Glomerular endothelial cell (primary cell): Measurements from ENCODE around the gene ST3GAL6. TPM values are rescaled to one million over a fixed set of nuclear protein-coding genes. Genes with fewer than 3 reads are reported as not detected.
A peak's percentile ranks its signal among the peaks of the same experiment; 100 is the strongest.
"Not testable (repeated sequence)": the region's sequence is repeated elsewhere in the genome, so short reads cannot be mapped to it uniquely, and the experiment has no call there.

Experiments used
- DNase-seq: peaks from one replicate; pipeline ENCODE4 v3.0.0-alpha.2; 2011; ENCODE audit warnings: low read depth, low spot score; ENCODE audit errors: extremely low read depth
- total RNA-seq: library from RNA; depleted of rRNA; stranded (reverse); fragments of >200 nt; gene quantifications from 2 replicates; pipeline ENCODE4 v1.2.3, GENCODE V29; 2015

ST3GAL6 gene
- total RNA-seq, 1 donor from 2014 or later: 13.2 TPM

- DNase-seq: no peak
Observed at GRCh38 chr3:98799479-98799878, 36.3 kb downstream of the ST3GAL6 start.

DNA sequence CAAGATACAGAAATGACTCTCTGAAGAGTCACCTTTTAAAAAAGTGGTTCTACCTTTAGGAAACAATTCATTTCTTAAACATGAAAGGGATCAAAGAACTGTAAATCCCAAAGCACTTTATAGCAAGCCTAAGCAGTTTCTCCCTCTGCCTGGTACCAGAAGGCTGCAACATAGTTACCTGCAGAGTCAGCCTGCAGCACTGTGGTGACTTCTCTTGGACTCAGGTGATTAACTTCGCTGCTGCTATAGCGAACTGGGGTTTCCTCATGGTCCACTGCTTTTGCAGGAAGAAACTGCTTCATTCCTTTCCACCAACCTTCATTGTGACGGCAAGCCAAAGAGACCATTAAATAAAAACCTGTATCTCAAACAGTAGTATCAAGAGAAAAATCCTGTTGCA lies 37.3 kb downstream of the ST3GAL6 start:
- DNase-seq: no peak

DNA sequence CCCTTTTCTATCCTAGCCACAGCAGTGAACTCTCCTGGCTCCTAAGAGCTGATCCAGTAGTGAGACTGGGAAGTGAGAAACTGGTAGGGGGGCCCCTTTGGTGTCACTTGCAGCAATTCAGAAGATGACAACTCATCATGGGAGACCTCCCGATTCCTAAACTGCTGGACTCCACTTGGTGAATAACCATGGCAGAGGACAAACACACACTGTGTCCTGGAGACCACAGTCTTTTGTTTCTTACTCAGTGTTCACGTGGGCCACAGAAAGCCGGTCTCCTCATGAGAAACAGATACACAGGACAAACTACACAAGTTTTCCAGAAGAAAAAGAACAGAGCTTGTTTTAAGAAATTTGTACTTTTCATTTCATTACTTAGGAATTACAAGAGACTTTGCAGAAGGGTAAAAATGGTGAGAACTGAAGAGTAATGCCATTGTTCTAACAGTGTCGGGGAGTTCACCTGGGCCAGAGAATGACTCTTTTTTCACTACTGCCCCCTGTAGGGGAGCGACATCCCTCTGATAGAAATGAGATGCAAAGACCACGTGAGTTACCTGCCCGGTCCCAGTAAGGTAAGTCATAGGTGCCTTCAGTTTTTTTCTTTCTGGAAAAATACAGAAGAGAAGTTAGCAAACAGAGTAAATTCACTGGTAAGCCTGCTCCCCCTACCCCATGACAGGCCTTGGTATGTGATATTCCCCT lies 38.1 kb downstream of the ST3GAL6 start:
- DNase-seq: no peak

GRCh38 chr3:98805571-98805970 lies 42.4 kb downstream of the ST3GAL6 start:
- DNase-seq: no peak

DNA sequence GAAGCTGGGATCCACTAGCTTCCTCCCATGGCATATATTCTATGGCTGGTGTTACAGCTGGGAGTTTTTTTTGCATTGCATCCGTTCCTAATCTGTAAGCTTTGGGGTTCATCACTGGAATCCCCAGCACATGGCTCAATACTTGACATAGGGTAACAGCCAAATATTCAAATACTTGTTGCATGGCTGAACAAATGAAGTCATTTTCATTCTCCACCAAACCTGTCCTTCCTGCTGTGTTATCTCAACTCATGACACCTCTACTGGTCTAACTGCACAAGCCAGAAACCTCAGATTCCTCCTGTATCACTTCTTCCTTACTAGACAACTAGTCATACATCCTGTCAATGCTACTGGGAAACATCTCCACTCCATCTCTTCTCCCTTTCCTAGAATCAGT lies 43.4 kb downstream of the ST3GAL6 start:
- no peak for DNase-seq

- no peak for DNase-seq
Observed at GRCh38 chr3:98807011-98807410, 43.9 kb downstream of the ST3GAL6 start.

- no peak for DNase-seq
Observed at GRCh38 chr3:98807561-98807960, 44.4 kb downstream of the ST3GAL6 start.

- DNase-seq: no peak
Observed at GRCh38 chr3:98808071-98808470, 44.9 kb downstream of the ST3GAL6 start.

- DNase-seq: no peak
Observed at GRCh38 chr3:98809557-98809956, 46.4 kb downstream of the ST3GAL6 start.

DNA sequence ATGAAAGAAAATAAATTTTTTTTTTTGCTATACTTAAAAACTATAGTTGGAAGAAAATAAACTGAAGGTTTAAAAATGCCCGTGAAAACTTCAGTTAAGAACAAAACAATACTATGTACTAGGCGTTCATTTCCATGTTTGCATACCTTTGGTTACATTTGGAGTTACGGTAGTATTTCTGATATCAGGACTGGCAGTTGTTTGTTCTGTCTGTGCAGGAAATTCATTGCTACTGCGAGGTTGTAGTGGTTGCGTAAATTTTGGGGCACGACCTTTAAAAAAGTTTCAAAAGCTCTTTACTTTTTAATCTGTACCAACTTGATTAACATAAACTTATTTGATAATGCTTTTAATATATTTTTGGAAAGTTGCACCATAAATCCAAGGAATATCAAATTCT lies 47.9 kb downstream of the ST3GAL6 start:
- no peak for DNase-seq

DNA sequence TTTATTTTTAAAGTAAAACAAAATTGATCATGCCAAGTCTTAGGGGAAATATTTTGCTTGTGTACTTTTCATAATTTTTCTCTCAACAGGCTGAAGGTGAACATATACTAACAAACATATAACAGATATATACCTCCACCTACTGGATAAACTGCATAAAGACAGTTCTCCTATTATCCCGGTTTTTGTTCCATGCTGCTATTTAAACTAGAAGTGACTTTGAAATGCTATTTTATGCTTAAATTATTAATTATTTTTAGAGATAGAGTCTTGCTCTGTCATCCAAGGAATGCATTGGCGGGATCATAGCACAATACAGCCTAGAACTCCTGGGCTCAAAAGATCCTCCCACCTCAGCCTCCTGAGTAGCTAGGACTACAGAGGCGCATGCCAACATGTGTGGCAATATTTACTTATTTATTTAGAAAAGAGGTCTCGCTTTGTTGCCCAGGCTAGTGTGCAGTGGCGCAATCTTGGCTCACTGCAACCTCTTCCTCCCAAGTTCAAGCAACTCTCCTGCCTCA lies 49.8 kb downstream of the ST3GAL6 start:
- no peak for DNase-seq

- no peak for DNase-seq
Observed at GRCh38 chr3:98814817-98815420, 51.8 kb downstream of the ST3GAL6 start.

DNA sequence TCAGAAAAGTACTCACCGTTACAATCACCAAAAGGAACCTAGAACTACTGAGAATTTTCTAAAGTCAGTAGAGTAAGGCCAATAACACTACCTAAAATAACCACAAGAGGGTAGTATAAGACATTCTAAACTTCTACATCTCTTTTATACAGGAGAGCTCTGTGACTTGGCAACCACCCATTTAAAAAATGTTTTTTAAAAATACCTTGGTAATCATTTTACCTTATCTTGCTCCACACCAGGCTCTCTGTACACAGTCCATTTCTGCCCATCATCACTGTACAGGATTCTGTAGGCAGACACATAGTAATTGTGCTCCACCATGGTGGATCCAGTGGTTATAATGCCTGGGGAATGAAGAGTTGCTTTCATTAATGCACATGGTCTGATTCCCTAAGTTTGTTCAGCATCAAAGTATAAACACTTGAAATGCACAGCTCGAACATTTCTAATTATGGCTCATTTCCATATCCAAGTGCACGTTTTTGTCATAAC lies 54.5 kb downstream of the ST3GAL6 start:
- DNase-seq: peak; percentile 36

GRCh38 chr3:98821063-98821462 lies 57.9 kb downstream of the ST3GAL6 start:
- no peak for DNase-seq

DNA sequence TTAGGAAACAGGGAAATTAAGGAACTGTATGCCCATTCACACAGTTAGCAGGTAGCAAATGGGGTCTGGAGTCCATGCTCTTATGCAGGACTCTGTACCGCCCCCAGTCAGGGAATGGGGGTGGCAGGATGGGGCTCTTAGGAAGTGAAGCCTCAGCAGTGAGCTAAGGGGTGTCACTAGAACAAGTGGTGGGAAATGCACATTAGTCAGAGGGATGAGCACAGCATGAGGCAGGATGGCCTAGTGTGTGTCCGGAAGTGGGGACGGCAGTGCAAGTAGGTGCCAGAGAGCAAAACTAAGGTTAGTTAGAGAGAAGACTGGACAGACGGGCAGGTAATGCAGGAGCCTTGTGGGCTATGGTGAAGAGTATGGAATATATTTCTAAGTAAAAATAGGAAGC lies 60.7 kb downstream of the ST3GAL6 start:
- DNase-seq: no peak

GRCh38 chr3:98824256-98824655 lies 61.1 kb downstream of the ST3GAL6 start:
- DNase-seq: no peak

DNA sequence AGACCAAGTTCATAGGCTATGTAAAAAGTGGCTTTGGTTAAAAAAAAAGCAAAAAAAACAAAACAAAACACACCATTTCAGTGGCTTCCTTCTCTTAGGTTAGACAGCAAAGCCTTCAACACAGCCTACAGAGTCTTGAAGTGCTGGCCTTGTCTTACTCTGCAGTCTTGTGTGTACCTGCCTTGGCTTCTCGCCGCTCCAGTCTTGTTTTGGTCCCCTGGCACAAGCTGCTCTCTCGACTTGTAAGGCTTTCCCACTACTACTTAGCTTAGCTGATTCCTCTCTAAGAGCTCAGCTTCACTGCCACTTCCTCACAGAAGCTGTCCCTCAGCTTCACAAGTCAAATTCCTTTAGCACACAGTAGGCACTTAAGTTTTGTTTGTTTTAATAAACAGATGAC lies 63.0 kb downstream of the ST3GAL6 start:
- DNase-seq: no peak

DNA sequence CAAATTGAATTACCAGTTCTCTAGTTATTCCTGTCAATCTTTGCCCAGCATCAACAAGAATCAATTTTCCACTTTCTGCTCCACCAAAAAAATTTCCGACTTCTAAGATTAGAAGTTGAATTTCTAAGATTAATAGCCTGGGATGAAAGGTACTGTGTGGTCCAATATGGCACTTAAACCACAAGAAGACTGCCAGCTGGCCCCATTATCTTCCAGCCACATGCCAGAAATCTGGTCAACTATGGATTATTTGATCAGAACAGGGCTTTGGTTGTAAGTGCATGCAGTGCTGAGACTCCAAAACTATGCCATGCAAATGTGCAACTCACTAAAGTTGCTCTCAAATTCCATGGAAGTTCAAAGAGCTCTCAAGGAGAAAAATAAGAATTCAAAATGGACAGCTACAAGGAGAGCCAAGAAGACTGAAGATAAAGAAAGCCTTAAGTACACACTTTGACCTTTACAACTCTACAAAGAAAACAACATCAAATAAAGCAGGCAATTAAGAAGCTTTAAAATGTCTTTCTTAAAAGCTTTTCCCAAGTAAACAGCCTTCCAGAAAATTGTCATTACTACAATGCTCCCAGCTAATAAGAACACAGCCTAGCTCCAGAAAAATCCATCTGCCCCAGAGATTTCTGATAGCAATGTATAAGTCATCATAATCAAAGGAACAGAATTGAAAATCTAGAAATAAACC lies 64.2 kb downstream of the ST3GAL6 start:
- no peak for DNase-seq

GRCh38 chr3:98829246-98829832 lies 66.2 kb downstream of the ST3GAL6 start:
- DNase-seq: no peak

DNA sequence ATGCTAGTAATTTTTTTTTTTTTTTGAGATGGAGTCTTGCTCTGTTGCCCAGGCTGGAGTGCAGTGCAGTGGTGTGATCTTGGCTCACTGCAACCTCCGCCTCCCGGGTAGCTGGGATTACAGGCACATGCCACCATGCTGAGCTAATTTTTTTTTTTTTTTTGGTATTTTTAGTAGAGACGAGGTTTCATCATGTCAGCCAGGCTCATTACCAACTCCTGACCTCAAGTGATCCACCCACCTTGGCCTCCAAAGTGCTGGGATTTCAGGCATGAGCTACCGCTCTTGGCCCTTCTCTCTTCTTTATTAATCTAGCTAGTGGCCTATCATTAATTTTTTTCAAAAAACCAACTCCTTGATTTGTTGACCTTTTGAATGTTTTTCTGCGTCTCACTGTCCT lies 67.9 kb downstream of the ST3GAL6 start:
- DNase-seq: not testable (repeated sequence)

- no peak for DNase-seq
Observed at GRCh38 chr3:98839846-98840245, 76.7 kb downstream of the ST3GAL6 start.
